Activated CD8-positive, alpha-beta memory T cell treated with anti-CD3 and anti-CD28 coated beads, Interleukin-2, amount 50 U/mL, for 1 hour (primary cell): ENCODE results near the gene OR8D4.
"Not testable (repeated sequence)": the region's sequence is repeated elsewhere in the genome, so short reads cannot be mapped to it uniquely, and the experiment has no call there.

ENCODE experiments used
- DNase-seq: peaks from one replicate; pipeline ENCODE4 v3.0.0-alpha.2; 2020; ENCODE audit errors: extremely low read depth

Gene OR8D4

GRCh38 chr11:123901867-123902266 is at the start of gene OR8D4:
OR8D4 (plus strand) TSS chr11:123902167; CDS start chr11:123906432, 4,265 bp downstream.
- DNase-seq, result no peak

GRCh38 chr11:123852321-123852720 is 49.6 kb upstream of the OR8D4 start:
- DNase-seq, result no peak

- DNase-seq, result no peak
Measured at GRCh38 chr11:123853038-123853437, 48.9 kb upstream of the OR8D4 start.

GRCh38 chr11:123856444-123856843 is 45.5 kb upstream of the OR8D4 start:
- no peak for DNase-seq

GRCh38 chr11:123859731-123860130 is 42.2 kb upstream of the OR8D4 start:
- no peak for DNase-seq

GRCh38 chr11:123865293-123865692 is 36.7 kb upstream of the OR8D4 start:
- DNase-seq, result not testable (repeated sequence)

- DNase-seq, result not testable (repeated sequence)
Measured at GRCh38 chr11:123867795-123868194, 34.2 kb upstream of the OR8D4 start.

GRCh38 chr11:123880912-123881311 is 21.1 kb upstream of the OR8D4 start:
- DNase-seq, result no peak

- DNase-seq, result no peak
Measured at GRCh38 chr11:123885570-123885969, 16.4 kb upstream of the OR8D4 start, which contains the start of gene TMEM225. TMEM225 (minus strand) TSS chr11:123885670; CDS start chr11:123885425, 245 bp downstream.

GRCh38 chr11:123892031-123892430 is 9.9 kb upstream of the OR8D4 start:
- no peak for DNase-seq

GRCh38 chr11:123899792-123900191 is 2.2 kb upstream of the OR8D4 start:
- no peak for DNase-seq

GRCh38 chr11:123903932-123904331 is 2.0 kb downstream of the OR8D4 start:
- DNase-seq, result no peak

GRCh38 chr11:123904932-123905331 is 3.0 kb downstream of the OR8D4 start:
- no peak for DNase-seq

GRCh38 chr11:123905826-123906225 is 3.9 kb downstream of the OR8D4 start:
- no peak for DNase-seq

- no peak for DNase-seq
Measured at GRCh38 chr11:123920943-123921342, 19.0 kb downstream of the OR8D4 start.

- DNase-seq, result no peak
Measured at GRCh38 chr11:123924027-123924426, 22.1 kb downstream of the OR8D4 start.

- DNase-seq, result no peak
Measured at GRCh38 chr11:123939317-123939716, 37.4 kb downstream of the OR8D4 start, which contains the start of gene OR4D5. OR4D5 (plus strand) TSS chr11:123939617; CDS start chr11:123939617, 0 bp downstream.

GRCh38 chr11:123942413-123942812 is 40.4 kb downstream of the OR8D4 start:
- DNase-seq, result no peak

- no peak for DNase-seq
Measured at GRCh38 chr11:123943738-123944137, 41.8 kb downstream of the OR8D4 start, which contains the start of gene OR6T1. OR6T1 (minus strand) TSS chr11:123943838; CDS start chr11:123943838, 0 bp downstream.

- DNase-seq, result no peak
Measured at GRCh38 chr11:123945132-123945531, 43.2 kb downstream of the OR8D4 start.

- DNase-seq, result no peak
Measured at GRCh38 chr11:123956752-123957151, 54.8 kb downstream of the OR8D4 start.
